ENCODE data around the gene CACNB3. TPM values are rescaled to one million over a fixed set of nuclear protein-coding genes. Genes with fewer than 3 reads are reported as not detected.

The CACNB3 gene
- total RNA-seq (2021), result 23.8 and 32.4 TPM in 2 replicates
- percentile 41 among the genes with signal in this experiment for Bru-seq, nascent RNA
- BruChase-seq, experiment 1, labeled RNA remaining after a 2-hour chase, result percentile 45 among the genes with signal in this experiment
- BruChase-seq, experiment 2, labeled RNA remaining after a 6-hour chase, result percentile 49 among the genes with signal in this experiment
- long read RNA-seq, partial matches to known transcripts, result 2 of 38 reads
- long read RNA-seq, other reads (novel, unspliced or antisense), result 36 of 38 reads

DNA sequence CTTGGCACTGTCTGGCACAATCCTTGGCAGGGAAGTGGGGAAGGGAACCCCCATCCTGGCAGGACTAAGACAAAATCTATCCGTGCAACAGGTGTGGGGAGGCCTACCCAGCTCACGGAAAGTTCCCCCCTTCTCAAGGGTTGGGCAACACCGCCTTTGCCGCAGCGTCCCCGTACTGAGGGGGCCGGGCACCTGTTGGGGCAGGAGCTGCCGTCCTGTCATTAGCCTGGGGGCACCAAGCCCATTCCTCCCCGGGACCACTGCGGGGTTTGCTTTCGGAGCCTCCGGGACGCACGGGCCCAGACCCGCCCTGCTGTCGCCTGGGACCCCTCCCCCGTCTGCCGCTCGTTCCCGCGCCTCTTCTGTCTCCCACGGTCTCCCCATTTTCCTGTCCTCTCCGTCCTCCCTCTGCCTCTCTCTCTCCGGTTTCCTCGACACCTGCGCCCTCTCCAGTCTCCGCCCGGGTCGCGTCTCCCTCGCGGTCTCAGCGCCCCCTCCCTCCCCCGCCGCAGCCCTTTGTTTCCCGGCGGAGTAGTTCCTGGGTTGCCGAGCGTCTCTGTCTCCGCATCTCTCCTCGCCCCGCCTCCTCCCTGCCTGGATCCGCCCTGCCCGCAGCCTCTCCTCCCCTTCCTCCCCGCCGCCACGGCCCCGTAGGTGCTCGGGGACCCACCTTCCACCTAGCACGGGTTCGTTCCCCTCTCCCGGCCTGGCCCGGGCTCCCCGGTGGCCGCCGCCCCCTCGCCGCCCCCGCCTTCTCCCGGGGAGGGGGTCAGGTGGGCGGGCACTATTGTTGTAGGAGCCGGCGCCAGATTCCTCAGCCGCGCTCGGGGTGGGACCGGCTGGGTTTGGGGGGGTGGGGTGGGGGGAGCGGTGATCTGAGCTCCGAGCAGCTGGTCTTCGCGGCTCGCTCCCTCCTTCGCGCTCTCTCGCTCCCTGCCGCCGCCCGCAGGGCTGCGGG, at the start of gene CACNB3:
TSS of gene CACNB3 (plus strand) at position 624 of the 958 bp plus-strand sequence. CDS start 434 bp downstream, outside the sequence.
- Histone ChIP-seq H3K36me3 (ENCODE audit: insufficient read depth, low read length, poor library complexity, severe bottlenecking) (no peaks in the 10 kb centered on the region), H3K9me3 (ENCODE audit: low read depth, low read length, poor library complexity, severe bottlenecking) (no peaks in the 10 kb centered on the region), H3K27ac (ENCODE audit: low read depth, low read length, poor library complexity, severe bottlenecking) (peak within 1 kb of the TSS; percentile 61), H3K4me3 (ENCODE audit: low read depth, low read length, poor library complexity, severe bottlenecking) (peak within 1 kb of the TSS; percentile 85), H3K4me1 (ENCODE audit: insufficient read depth, low read length, poor library complexity, severe bottlenecking) (peaks cover 26% of the 10 kb centered on the region), H3K27me3 (replicated peaks; ENCODE audit: insufficient read depth, low read depth, low read length, poor library complexity) (no peaks in the 10 kb centered on the region)
- DNase-seq (ENCODE audit: low spot score), result peak; percentile 78
- BruUV-seq (replicated peaks), result no TSS peak
- intact Hi-C loops (cut with micrococcal nuclease; ENCODE audit: unreplicated experiment), result no loop called here
- ChIA-PET CTCF (no interaction called here), POLR2A (ENCODE audit: low non-redundant PET) (no interaction called here)
- TF ChIP-seq EZH2 (IDR thresholded peaks at IDR 0.05; ENCODE audit: borderline replicate concordance, low read depth, low read length, poor library complexity, severe bottlenecking), result no peak
- TF ChIP-seq, protein P1, sequence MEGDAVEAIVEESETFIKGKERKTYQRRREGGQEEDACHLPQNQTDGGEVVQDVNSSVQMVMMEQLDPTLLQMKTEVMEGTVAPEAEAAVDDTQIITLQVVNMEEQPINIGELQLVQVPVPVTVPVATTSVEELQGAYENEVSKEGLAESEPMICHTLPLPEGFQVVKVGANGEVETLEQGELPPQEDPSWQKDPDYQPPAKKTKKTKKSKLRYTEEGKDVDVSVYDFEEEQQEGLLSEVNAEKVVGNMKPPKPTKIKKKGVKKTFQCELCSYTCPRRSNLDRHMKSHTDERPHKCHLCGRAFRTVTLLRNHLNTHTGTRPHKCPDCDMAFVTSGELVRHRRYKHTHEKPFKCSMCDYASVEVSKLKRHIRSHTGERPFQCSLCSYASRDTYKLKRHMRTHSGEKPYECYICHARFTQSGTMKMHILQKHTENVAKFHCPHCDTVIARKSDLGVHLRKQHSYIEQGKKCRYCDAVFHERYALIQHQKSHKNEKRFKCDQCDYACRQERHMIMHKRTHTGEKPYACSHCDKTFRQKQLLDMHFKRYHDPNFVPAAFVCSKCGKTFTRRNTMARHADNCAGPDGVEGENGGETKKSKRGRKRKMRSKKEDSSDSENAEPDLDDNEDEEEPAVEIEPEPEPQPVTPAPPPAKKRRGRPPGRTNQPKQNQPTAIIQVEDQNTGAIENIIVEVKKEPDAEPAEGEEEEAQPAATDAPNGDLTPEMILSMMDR (conservative IDR thresholded peaks at IDR 0.05; ENCODE audit: low read depth, low read length), result no peak

DNA sequence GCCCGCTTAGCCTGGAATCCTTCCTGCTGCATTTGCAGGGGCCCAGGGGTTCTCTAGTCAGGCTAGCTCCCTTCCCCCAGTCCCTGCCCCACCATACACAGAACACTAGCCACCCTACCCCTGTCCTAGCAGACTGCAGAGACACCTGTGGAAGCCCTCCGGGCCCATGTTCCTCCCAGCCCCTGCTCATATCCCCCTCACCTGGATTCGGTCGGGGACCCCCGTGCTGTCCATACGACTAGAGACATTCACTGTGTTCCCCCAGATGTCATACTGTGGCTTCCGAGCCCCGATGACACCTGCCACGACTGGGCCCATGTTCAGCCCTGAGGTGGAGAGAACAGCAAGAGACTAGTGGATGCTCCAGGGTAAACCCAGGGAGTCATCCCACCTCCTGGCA, 49.6 kb upstream of the CACNB3 start:
- H3K4me3 ChIP-seq (ENCODE audit: low read depth, low read length, poor library complexity, severe bottlenecking), result no peak overlapping the region
- no peak for DNase-seq (ENCODE audit: low spot score)
- no peak for TF ChIP-seq EZH2 (IDR thresholded peaks at IDR 0.05; ENCODE audit: borderline replicate concordance, low read depth, low read length, poor library complexity, severe bottlenecking)
- TF ChIP-seq, protein P1 (conservative IDR thresholded peaks at IDR 0.05; ENCODE audit: low read depth, low read length), result no peak
- ChIA-PET CTCF (no interaction called here), POLR2A (ENCODE audit: low non-redundant PET) (interaction anchor here (0.7 kb wide), 1 partner anchor 418 kb away, joined by 4 read pairs; no protein-coding TSS in a partner anchor)
- no peaks in the 10 kb centered on the region for H3K27me3 ChIP-seq (replicated peaks; ENCODE audit: insufficient read depth, low read depth, low read length, poor library complexity)
- no peak overlapping the region for H3K27ac ChIP-seq (ENCODE audit: low read depth, low read length, poor library complexity, severe bottlenecking)
- BruUV-seq (replicated peaks), result no TSS peak
- H3K4me1 ChIP-seq (ENCODE audit: insufficient read depth, low read length, poor library complexity, severe bottlenecking), result no peaks in the 10 kb centered on the region
- intact Hi-C loops (cut with micrococcal nuclease; ENCODE audit: unreplicated experiment), result no loop called here
- H3K36me3 ChIP-seq (ENCODE audit: insufficient read depth, low read length, poor library complexity, severe bottlenecking), result no peaks in the 10 kb centered on the region
- no peaks in the 10 kb centered on the region for H3K9me3 ChIP-seq (ENCODE audit: low read depth, low read length, poor library complexity, severe bottlenecking)

DNA sequence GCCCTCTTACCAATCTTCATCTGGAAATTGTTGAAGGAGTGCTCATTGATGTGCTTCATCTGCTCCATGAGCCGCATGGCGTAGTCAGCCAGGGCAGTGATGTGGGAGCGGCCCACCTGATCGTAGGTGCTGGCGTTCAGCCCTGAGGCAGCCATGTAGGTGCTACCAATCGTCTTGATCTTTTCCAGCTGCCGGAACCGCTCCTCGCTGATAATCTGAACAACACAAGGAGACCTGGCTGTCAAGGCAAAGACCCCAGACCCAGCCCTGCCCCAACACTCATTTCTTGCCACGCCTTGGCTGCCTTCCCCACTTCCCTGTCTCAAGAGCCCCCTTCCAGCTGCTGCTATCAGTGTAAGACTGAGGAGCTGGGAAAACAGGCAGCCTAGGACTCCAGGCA, 47.5 kb upstream of the CACNB3 start:
- Histone ChIP-seq H3K27me3 (replicated peaks; ENCODE audit: insufficient read depth, low read depth, low read length, poor library complexity) (no peaks in the 10 kb centered on the region), H3K9me3 (ENCODE audit: low read depth, low read length, poor library complexity, severe bottlenecking) (no peaks in the 10 kb centered on the region), H3K4me1 (ENCODE audit: insufficient read depth, low read length, poor library complexity, severe bottlenecking) (no peaks in the 10 kb centered on the region), H3K36me3 (ENCODE audit: insufficient read depth, low read length, poor library complexity, severe bottlenecking) (no peaks in the 10 kb centered on the region), H3K4me3 (ENCODE audit: low read depth, low read length, poor library complexity, severe bottlenecking) (no peak overlapping the region), H3K27ac (ENCODE audit: low read depth, low read length, poor library complexity, severe bottlenecking) (no peak overlapping the region)
- CTCF ChIA-PET, result no interaction called here
- BruUV-seq (replicated peaks), result no TSS peak
- DNase-seq (ENCODE audit: low spot score), result no peak
- intact Hi-C loops (cut with micrococcal nuclease; ENCODE audit: unreplicated experiment), result no loop called here
- TF ChIP-seq EZH2 (IDR thresholded peaks at IDR 0.05; ENCODE audit: borderline replicate concordance, low read depth, low read length, poor library complexity, severe bottlenecking), result no peak
- TF ChIP-seq, protein P1 (conservative IDR thresholded peaks at IDR 0.05; ENCODE audit: low read depth, low read length), result no peak
- POLR2A ChIA-PET (ENCODE audit: low non-redundant PET), result no interaction called here
